ENCODE results near the gene RBSN. TPM values are rescaled to one million over a fixed set of nuclear protein-coding genes. Genes with fewer than 3 reads are reported as not detected.

Gene RBSN
- total RNA-seq, 1 experiment from 2014 or later: 18.4 TPM

DNA sequence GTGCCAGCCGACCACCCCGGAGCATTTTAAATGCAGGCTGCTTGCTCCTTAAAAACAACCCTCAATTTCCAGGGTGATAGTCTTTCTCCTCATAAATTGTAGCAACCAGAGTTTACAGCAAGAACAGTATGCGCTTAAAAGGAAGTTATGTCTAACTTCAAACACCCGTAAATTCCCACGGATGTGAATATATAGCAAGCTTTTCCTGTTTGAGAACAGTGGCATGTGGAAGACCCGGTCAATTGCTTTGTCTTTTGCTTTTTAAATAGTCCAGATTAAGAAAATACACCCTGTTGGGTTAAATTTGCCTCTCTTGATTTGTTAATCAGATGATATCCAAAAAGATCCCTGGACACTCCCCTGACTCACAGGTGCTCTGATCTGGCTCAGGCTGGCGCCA is 54.6 kb downstream of the RBSN start:
- no peak overlapping the region for H3K4me2 ChIP-seq (ENCODE audit: low read length)

More for the DNA sequence above, 54.6 kb downstream of the RBSN start:
- Histone ChIP-seq H3K36me3 (ENCODE audit: control insufficient read depth in 1 of 2, insufficient read depth in 2 of 2, low read length in 2 of 2) (peaks cover 59 to 80% of the 10 kb centered on the region in 2 experiments), H3K27ac (ENCODE audit: low read depth, low read length) (no peak overlapping the region), H3K4me3 (replicated peaks in 1 of 2; ENCODE audit: low read depth in 1 of 2, low read length in 2 of 2) (no peak overlapping the region), H3K4me1 (ENCODE audit: control insufficient read depth in 1 of 2, insufficient read depth in 2 of 2, low read length in 2 of 2) (no peaks in the 10 kb centered on the region), H3K9ac (ENCODE audit: low read length) (no peak overlapping the region), H3K9me3 (ENCODE audit: control insufficient read depth in 1 of 2, insufficient read depth in 1 of 2, low read depth in 1 of 2, low read length in 2 of 2) (no peaks in the 10 kb centered on the region), H4K20me1 (ENCODE audit: insufficient read depth) (peaks cover 2% of the 10 kb centered on the region; the same call in 1 of the 2 replicates), H3K79me2 (ENCODE audit: insufficient read depth, low read length) (peaks cover 33% of the 10 kb centered on the region), H3K9me2 (ENCODE audit: insufficient read depth) (no peaks in the 10 kb centered on the region), H3K27me3 (ENCODE audit: insufficient read depth, low read length) (no peaks in the 10 kb centered on the region), H2AFZ (ENCODE audit: low read depth, low read length, poor library complexity, severe bottlenecking) (no peak overlapping the region)
- POLR2A ChIA-PET: no interaction called here
- CTCF ChIA-PET: no interaction called here
- intact Hi-C loops (cut with micrococcal nuclease): loop anchor here (5.0 kb wide), 1 partner anchor 117 kb away; no protein-coding TSS in a partner anchor
- no peak for DNase-seq (ENCODE audit: low read depth, low spot score)
- BruUV-seq (replicated peaks): no TSS peak
- RAD21 ChIA-PET (ENCODE audit: low non-redundant PET in 1 of 2, low total read pairs in 2 of 2, uncharacterized antibody in 2 of 2, unreplicated experiment in 2 of 2): no interaction called here
- TF ChIP-seq FOSL1 (IDR thresholded peaks at IDR 0.05; ENCODE audit: low read depth) (no peak), SIN3A (IDR thresholded peaks at IDR 0.05; ENCODE audit: low read depth) (no peak), POLR2A (IDR thresholded peaks at IDR 0.05; ENCODE audit: borderline replicate concordance, extremely low read depth, insufficient read depth, insufficient read length) (no peak), EZH2phosphoT487 (IDR thresholded peaks at IDR 0.05; ENCODE audit: borderline replicate concordance) (no peak), SRF (IDR thresholded peaks at IDR 0.05; ENCODE audit: low read depth) (no peak), JUND (IDR thresholded peaks at IDR 0.05) (no peak), EZH2 (IDR thresholded peaks at IDR 0.05) (no peak), RAD21 (IDR thresholded peaks at IDR 0.05; ENCODE audit: low read depth) (no peak), ZNF274 (IDR thresholded peaks at IDR 0.05; ENCODE audit: low read depth, low read length) (no peak), EGR1 (IDR thresholded peaks at IDR 0.05; ENCODE audit: low read depth) (no peak)
- TF ChIP-seq, protein P1, sequence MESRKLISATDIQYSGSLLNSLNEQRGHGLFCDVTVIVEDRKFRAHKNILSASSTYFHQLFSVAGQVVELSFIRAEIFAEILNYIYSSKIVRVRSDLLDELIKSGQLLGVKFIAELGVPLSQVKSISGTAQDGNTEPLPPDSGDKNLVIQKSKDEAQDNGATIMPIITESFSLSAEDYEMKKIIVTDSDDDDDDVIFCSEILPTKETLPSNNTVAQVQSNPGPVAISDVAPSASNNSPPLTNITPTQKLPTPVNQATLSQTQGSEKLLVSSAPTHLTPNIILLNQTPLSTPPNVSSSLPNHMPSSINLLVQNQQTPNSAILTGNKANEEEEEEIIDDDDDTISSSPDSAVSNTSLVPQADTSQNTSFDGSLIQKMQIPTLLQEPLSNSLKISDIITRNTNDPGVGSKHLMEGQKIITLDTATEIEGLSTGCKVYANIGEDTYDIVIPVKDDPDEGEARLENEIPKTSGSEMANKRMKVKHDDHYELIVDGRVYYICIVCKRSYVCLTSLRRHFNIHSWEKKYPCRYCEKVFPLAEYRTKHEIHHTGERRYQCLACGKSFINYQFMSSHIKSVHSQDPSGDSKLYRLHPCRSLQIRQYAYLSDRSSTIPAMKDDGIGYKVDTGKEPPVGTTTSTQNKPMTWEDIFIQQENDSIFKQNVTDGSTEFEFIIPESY (IDR thresholded peaks at IDR 0.05; ENCODE audit: extremely low read depth, insufficient replicate concordance, low read length): no peak
- TF ChIP-seq, protein P2, sequence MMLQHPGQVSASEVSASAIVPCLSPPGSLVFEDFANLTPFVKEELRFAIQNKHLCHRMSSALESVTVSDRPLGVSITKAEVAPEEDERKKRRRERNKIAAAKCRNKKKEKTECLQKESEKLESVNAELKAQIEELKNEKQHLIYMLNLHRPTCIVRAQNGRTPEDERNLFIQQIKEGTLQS (IDR thresholded peaks at IDR 0.05): no peak
- no peak for ATAC-seq

Measured in HCT116 (cell line).